ENCODE data around the gene TPM1.

- TF ChIP-seq CTCF (IDR thresholded peaks at IDR 0.05) (no peak), POLR2AphosphoS5 (IDR thresholded peaks at IDR 0.05) (no peak), POLR2A (IDR thresholded peaks at IDR 0.05) (no peak)
Observed at GRCh38 chr15:63015618-63016017, 26.9 kb upstream of the TPM1 start.

All from breast epithelium (tissue), 3 donors.